HG03045 (cell line): ENCODE measurements around the gene MCAM.

ENCODE experiments used
- ATAC-seq: cut with Tn5 transposase; IDR thresholded peaks from one replicate; pipeline ENCODE4 v1.9.1; 2021; ENCODE audit warnings: mild to moderate bottlenecking, moderate library complexity; ENCODE audit not compliant: unreplicated experiment

MCAM gene

DNA sequence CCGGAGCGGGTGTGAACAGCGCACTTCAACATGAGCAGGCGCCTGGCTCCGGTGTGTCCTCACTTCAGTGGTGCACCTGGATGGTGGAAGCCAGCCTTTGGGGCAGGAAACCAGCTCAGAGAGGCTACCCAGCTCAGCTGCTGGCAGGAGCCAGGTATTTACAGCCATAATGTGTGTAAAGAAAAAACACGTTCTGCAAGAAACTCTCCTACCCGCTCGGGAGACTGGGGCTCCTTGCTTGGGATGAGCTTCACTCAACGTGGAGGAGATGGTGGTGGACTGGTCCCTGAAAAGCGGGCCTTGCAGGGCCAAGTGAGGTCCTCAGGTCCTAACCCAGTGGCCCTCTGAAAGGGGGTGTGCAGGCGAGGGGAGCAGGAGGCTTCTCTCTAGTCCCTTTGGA lies 7.5 kb downstream of the MCAM start:
- no peak for ATAC-seq

DNA sequence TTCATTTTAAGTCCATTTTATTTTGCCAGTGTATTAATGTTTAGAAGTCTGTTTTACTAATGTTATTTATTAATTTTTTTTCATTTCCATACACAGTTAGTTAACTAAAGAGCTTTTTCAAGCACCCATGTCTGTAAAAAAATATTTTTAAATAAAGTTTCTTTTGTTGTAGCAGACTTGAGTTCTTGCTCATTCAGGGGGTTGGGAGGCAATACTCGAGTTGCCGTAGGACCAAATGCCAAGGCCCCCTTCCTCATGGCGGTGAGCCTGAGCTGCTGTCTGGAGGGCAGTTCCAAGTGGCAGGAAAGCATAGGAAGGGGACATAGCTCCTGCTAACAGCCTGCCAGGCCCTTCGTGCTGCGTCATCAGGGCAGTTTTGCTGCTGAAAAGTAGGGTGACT lies 9.0 kb downstream of the MCAM start:
- ATAC-seq, result no peak

DNA sequence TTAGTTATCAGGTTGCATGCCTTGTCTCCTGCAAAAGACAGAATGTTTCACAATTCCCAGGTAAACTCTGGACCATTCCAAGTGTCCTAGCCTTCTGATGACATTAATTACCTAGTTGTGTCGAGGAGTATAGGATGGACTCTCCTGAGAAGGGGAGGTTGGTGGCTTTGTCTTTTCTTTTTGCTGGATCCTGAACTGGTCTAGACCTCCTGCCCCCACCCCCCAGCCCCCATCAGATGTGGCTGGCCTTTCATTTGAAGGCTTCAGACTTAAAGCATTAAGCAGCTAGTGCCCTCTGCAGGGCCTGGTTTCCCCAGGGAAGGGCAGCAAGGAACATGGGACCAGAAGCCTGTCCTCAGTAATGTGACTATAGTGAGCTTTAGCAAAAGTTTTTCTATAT lies 9.7 kb downstream of the MCAM start:
- no peak for ATAC-seq

DNA sequence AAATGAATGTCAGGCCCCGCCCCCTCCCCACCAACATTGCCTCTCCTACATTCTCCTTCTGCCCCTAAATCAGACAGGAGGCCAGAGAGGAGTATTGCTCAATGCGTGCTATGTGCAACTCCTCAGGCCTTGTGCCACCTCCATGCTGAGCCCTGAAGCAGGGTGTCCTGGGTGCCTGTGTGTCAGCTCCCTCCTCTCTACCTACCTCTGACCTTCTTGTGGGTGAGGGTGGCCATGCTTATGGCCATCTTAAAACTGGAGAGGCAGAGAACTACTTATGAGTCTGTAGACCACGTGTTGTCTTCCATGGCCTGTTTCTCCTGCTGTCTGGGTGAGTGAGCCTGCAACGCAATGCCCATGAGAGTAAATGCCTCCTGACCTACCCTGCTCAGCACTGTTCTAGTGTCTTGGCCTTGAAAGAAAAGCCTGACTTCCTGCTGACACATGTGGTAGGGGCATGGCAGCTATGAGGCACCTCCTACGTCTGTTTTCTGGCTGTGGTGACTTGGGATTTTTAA lies 10.5 kb downstream of the MCAM start:
- ATAC-seq, result no peak

DNA sequence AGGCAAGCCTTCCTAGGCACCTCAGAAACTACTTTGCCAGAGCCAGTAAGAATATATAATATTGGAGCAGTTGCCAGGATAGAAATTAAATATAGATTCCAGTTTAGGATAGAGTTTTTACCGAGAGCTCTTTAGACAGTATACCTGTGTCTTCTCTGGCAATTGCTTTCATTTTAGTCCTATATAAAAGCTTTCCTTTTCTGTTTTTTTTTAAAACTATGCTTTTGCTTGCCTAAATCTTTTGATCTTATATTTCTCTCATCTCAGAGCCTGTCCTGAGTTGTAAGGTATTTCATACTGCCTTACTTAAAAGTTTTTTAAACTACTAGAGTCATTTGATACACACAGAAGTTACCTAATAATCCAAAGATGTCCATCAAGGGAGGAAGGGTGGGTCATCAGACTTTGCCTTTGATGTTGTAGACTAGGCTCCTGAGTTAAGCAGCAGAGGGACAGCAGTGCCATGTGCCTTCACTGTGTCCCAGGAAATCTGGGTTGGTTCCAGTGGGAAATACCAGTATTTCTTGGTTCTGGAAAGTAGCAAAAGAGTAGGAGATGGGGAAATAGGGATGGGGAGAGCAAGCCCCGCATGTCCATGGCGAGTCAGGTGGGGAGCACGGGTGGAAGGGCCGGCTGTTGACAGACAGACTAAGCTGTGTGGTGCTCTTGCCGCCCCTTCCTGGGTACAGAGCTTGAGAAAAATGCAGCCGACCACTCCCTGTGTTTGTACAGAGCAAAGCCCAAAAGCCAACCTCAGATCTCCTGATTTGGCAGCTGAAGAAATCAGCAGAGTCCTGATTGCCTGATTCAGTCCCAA lies 11.2 kb downstream of the MCAM start:
- ATAC-seq, result no peak

DNA sequence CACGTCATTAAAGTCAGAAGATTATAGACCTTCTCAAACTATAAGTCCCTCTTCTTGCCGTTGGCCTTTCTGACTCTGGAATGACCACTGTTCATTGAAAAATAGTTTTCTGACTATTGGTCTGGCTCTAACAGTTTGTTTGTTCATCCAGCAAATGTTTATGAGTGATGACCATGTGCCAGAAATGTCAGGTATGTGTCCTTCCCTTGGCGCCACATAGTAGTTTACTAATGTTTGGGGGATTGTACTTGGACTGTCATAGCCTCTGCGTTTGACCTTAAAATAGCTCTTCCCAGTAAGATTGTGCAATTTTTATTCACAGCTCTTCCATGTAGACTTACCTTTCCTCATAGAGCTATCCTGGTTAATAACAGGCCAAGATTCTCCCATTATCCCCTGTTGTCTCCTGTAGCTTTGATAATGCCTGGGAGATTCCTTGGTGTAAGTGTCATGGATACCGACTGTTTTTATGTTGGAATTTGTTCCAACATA lies 13.7 kb downstream of the MCAM start:
- ATAC-seq, result no peak

DNA sequence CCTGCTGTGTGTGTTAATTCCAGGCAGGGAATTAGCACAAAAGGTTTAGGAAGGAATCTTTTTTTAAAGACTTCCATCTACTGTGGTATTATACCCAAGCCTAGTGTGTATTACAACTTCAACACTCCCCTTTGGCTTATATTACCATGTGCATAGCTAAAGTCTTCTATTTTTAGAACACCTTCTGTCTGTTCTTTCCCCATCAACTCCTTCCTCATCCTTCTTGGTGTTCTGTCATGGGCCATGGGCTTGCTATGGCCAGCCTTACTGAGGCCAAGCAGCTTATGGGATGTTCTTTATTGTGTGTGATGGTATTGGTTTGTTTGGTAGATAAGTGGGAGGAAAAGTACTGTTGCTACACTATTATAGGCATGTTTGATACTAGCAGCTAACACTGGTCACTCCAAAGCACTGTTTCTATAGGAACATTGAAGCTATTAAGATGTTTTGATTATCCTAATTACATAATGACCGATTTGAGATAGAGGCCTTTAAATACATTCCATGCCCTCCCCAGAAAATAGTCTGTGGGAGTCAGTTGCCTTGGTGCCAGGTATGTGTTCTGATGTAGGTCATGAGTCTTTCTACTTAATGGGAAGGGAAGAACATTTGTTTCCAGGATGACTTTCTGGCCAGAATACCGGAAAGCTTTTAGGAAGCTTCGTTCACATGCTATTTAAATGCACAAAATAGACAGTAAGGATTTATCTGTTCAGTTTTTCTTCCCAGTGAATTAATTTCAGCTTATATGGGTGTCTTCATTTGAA lies 16.5 kb downstream of the MCAM start:
- no peak for ATAC-seq

DNA sequence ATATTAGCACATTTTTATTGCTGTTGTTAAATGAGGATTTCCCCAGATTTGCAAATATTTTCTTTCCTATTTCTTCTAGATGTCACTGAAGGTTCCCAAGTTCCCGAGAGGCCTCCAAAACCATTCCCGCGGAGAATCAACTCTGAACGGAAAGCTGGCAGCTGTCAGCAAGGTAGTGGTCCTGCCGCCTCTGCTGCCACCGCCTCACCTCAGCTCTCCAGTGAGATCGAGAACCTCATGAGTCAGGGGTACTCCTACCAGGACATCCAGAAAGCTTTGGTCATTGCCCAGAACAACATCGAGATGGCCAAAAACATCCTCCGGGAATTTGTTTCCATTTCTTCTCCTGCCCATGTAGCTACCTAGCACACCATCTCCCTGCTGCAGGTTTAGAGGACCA lies 17.5 kb downstream of the MCAM start:
- no peak for ATAC-seq

DNA sequence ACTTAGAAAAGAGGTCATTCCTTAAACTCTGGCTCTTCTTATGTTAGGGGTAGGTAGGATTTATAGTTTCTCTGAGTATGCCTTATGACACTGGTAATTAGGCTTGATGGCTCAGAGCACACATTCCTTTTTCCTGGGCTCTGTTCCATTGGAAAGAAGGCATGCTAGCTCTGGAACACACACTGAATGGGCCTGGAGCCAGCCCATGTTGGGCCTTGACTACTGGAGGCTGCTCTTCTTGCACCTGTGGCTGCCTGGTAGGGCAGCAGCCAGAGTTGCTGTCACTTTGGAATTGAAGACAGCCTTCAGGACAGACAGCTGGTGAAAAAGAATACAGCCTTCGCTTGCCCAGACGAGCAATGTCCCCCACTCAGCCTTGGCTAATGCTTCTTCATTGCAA lies 18.2 kb downstream of the MCAM start:
- no peak for ATAC-seq

DNA sequence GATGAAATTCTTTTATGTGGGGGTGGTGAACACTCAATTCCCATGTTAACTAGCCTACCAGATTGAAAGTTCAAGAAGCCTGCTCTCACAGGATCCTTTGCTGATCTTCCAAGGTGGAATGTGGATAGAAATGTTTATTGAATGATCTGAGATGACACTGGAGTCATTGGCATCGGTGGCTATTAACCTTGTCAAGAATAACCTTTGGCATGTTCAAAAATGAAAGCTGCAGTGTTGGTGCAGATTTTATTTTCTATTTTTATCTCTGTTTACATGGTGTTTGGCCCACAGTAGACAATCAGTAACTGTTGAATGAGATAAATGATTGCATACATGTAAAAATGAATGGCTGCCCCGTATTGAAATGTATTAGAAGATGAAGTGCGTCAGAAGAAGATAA lies 19.0 kb downstream of the MCAM start:
- no peak for ATAC-seq

DNA sequence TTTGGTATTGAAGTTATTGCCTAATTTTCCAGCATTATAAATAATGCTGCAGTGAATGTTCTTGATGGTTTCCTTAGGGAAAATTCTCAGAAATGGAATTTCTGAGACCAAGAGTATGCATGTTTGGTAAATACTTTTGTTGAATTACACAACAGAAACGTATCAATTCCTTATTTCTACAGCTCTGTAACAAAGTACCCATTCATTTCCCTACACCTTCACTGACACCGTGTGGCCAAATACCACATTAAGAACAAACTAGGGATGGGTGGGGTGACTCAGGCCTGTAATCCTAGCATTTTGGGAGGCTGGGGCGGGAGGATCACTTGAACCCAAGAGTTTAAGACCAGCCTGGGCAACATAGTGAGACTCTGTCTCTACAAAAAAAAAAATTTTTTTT lies 21.8 kb downstream of the MCAM start:
- no peak for ATAC-seq

DNA sequence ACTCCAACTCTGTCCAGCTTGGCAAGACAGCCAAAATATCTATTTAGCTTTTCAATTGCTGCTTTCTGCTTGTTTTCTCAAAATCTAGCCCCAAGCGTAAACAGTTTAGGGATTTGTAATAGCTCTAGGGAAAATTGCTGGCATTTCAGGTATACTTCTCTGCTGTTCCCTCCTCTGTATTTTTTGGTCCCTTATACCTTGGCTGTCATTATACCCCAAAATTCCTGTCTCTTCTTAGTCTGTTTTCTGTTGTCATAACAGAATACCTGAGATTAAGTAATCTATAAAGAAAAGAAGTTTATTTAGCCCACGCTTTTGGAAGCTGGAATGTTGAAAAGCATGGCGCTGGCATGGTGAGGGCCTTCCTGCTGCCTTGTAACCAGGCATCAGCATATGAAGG lies 23.5 kb downstream of the MCAM start:
- no peak for ATAC-seq

DNA sequence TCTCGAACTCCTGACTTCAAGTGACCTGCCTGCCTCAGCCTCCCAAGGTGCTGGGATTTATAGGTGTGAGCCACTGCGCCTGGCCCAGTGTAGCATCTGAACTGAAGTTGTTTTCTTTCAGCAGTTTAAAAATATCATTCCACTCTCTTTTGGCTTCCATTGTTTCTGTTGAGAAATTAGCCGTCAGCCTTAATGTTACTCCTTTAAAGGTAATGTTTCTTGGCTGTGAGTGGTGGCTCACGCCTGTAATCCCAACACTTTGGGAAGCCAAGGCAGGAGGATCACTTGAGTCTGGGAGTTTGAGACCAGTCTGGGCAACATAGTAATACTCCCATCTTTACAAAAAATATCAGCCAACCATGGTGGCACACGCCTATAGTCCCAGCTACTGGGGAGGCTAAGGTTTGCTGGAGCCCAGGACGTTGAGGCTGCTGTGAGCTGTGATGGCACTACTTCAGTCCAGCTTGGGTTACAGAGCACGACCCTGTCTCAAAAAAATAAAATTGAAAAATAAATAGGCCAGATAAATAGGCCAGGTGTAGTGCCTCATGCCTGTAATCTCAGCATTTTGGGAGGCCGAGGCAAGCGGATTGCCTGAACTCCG lies 25.9 kb downstream of the MCAM start:
- ATAC-seq, result no peak

DNA sequence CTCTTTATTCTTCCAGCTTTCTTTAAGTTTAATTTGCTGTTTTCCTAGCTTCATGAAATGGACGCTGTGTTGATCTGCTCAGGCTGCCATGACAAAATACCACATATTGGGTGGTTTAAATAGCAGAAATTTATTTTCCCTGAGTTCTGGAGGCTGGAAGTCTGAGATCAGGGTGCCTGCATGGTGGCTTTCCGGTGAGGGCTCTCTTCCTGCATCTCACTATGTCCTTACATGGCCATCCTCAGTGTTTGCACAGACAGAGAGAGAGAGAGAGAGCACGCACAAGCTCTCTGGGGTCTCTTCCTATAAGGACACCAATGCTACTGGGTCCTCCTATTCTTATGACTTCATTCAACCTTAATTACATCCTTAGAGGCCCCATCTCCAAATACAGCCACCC lies 28.7 kb downstream of the MCAM start:
- no peak for ATAC-seq

DNA sequence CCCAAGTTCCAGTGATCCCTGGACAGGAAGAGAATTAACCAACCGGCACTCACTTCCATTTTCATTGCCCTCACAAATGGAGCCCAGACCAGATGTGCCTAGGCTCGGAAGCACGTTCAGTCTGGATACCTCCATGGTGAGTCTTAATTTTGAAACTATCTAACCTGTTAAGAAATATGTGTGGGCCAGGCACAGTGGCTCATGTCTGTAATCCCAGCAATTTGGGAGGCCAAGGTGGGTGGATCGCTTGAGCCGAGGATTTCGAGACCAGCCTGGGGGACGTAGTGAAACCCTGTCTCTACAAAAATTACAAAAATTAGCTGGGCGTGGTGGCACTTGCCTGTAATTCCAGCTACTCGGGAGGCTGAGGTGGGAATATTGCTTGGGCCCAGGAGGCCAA lies 31.5 kb downstream of the MCAM start:
- ATAC-seq, result no peak

DNA sequence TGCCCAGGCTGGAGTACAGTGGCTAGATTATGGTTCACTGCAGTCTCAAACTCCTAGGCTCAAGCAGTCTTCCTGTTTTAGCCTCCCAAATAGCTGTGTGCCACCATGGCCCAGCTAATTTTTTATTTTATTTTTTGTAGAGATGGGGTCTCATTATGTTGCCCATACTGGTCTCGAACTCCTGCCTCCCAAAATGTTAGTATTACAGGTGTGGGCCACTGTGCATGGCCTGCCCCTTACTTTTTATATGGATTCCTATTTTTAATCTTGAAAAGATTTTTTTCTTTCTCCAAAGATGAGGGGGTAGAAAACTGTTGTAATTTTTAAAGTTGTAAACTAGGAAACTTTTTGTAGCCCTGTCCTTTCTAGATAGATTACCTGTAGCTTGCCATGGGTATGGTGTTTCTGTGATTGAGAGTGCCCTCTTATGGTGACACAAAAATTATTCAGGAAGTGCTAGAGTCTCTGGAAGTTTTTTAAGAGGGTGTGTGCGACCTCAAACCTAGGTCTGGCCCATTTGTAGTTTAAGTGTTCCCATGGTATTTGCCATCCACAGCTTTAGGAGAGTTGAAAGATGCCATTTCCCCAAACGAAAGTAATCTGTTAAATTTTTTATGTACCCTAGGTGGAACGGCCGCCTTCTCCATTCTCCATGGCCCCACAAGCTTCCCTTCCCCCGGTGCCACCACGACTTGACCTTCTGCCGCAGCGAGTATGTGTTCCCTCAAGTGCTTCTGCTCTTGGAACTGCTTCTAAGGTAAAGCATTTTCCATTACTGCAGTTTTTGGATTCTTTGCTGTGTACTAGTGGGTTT lies 32.4 kb downstream of the MCAM start:
- ATAC-seq, result no peak

DNA sequence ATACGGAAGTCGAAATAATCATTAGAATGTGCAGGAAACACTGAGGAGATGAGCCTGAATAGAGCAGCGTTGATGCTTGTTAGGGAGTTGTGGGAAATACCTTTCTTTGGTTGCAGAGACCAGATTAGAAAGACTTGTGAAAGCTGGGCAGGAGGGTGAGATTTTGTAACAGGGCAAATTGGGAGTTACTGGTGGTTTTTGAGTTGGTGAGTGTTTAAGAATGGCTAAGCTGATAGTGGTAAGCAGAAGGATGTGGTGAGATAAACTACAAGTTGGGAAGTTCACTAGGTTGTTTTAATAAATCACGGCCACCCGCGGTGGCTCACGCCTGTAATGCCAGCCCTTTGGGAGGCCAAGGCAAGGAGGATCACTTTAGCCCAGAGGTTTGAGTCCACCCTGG lies 34.4 kb downstream of the MCAM start:
- no peak for ATAC-seq

DNA sequence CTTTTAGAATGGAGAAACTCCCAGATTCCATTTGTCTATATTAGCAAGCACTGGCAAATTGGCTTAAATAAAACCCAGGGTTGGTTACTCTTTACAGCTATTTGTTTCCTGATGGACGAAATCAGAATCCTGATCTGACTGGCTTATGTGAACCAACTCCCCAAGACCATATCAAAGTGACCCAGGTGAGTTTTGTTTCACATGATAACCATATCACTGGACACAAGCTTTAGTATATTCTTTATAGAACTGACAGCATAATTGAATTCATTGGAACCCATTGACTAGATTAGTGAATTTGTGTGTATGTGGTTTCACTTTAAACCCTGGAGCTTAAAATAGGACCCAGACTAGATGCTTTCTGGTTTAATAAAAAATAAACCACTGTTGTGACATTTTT lies 39.3 kb downstream of the MCAM start:
- no peak for ATAC-seq

DNA sequence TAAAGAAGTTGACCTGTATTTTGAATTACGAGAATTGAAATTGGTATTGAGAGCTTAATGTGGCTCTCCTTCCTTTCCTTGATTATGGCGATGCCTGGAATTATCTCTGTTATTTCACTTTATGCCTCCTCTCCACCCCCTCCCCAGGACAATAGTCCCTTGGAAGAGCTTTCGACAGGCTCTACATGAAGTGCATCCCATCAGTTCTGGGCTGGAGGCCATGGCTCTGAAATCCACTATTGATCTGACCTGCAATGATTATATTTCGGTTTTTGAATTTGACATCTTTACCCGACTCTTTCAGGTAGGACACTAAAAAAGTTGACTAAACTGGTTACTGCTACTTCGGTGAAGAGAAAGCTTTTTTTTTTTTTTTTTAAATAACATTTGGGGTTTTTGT lies 43.2 kb downstream of the MCAM start:
- ATAC-seq, result no peak

DNA sequence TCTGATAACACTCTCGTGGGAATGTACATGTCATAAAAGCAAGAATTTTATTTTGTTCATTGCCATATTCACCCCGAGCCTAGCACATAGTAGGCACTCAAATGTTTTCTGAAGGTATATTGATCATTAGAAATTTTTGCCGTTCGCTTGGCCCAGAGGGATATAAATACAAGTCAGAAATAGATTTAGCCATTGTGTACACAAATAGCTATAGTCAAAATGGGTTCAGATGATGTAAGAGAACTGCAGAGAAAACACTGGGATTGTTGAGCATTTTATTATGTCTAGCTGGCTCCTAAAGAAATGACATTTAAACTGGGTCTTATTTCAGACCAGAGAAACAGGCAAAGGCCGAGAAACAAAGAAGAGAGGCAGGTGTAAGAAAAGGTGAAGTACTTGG lies 49.3 kb downstream of the MCAM start:
- ATAC-seq, result no peak
